Sigmoid colon (tissue), 7 donors: ENCODE data around the gene SNURF. TPM values are rescaled to one million over a fixed set of nuclear protein-coding genes. Genes with fewer than 3 reads are reported as not detected.

Experiments
- DNase-seq: peaks from one replicate; pipeline ENCODE4 v3.0.0-alpha.2; 2019
- H3K27ac ChIP-seq, 4 donors: fragments of 200-600 bp; sonication (generic); one replicate each; pipeline ENCODE4 v1.5.1; 2016 to 2019; ENCODE audit warnings: mild to moderate bottlenecking in 1 of 4
- H3K27me3 ChIP-seq, 3 donors: fragments of 200-600 bp; sonication (generic); one replicate each; pipeline ENCODE4 v1.5.1; 2019; ENCODE audit warnings: mild to moderate bottlenecking in 1 of 3
- H3K36me3 ChIP-seq, 4 donors: fragments of 200-600 bp; sonication (generic); one replicate each; pipeline ENCODE4 v1.5.1; 2016 to 2019
- H3K4me1 ChIP-seq, 4 donors: fragments of 200-600 bp; sonication (generic); one replicate each; pipeline ENCODE4 v1.5.1; 2017 to 2019
- H3K4me3 ChIP-seq, 4 donors: fragments of 200-600 bp; sonication (generic); one replicate each; pipeline ENCODE4 v1.5.1; 2017 to 2019; ENCODE audit warnings: mild to moderate bottlenecking in 2 of 4, moderate library complexity in 1 of 4
- H3K9me3 ChIP-seq, 4 donors: fragments of 200-600 bp in 3 of 4; sonication (generic) in 3 of 4; one replicate each; pipeline versions ENCODE4 v1.5.1 to v1.6.1; 2013 to 2019
- CTCF ChIP-seq, 4 experiments: fragments of 450-650 bp in 3 of 4; fragments of 200-600 bp in 1 of 4; IDR thresholded peaks; one replicate each; pipeline ENCODE4 v1.5.1; 2016 to 2019; ENCODE audit warnings: antibody characterized with exemption in 4 of 4, mild to moderate bottlenecking in 3 of 4, moderate library complexity in 2 of 4
- EP300 ChIP-seq, 4 donors: sonication (generic); formaldehyde crosslinking; IDR thresholded peaks; one replicate each; pipeline ENCODE4 v1.6.1; 2017; ENCODE audit warnings: antibody characterized with exemption in 4 of 4
- POLR2A ChIP-seq, 2 donors: fragments of 450-650 bp; IDR thresholded peaks; one replicate each; pipeline ENCODE4 v1.6.1; 2016; ENCODE audit warnings: antibody characterized with exemption in 2 of 2, mild to moderate bottlenecking in 2 of 2, moderate library complexity in 2 of 2
- POLR2AphosphoS5 ChIP-seq, 4 donors: sonication (generic); formaldehyde crosslinking; IDR thresholded peaks; one replicate each; pipeline ENCODE4 v1.6.1; 2017; ENCODE audit warnings: antibody characterized with exemption in 4 of 4
- WGBS, 2 donors: extraction: QIAGEN DNeasy Blood & Tissue Kit; methylation state at CpG; one replicate each; pipeline ENCODE4 v1.1.7; 2013; 5-methylcytosine and 5-hydroxymethylcytosine counted together
- intact Hi-C: fragments of 100-400 bp; cut with DNase I; formaldehyde crosslinking; loops from one replicate; pipeline ENCODE4 v1.15.1; 2023
- polyA plus RNA-seq, 3 donors: library from polyadenylated mRNA; stranded (reverse); fragments of 200-250 nt; gene quantifications; one replicate each; pipeline ENCODE4 v1.2.3, GENCODE V29; 2013
- total RNA-seq, 4 donors: library from RNA; depleted of rRNA; stranded (reverse); fragments of >200 nt; gene quantifications; one replicate each; pipeline ENCODE4 v1.1.0, GENCODE V29; 2016
- donor health status: healthy with polysubstance abuse.
- donor health status: Bipolar disorder and iron deficiency.
- donor health status: healthy.

SNURF gene
- total and polyA plus RNA-seq, 7 donors, result 3.3 to 34.2 (median 7.8) TPM

- DNase-seq, result no peak
- Histone ChIP-seq H3K9me3 (peaks cover 0 to 2% (median 0%) of the 10 kb centered on the region in 4 donors), H3K36me3 (no peaks in the 10 kb centered on the region), H3K27me3 (no peaks in the 10 kb centered on the region), H3K4me1 (peaks cover 0 to 10% (median 4%) of the 10 kb centered on the region in 4 donors), H3K4me3 (no peak overlapping the region), H3K27ac (no peak overlapping the region)
- TF ChIP-seq CTCF (IDR thresholded peaks at IDR 0.05), result no peak
- TF ChIP-seq EP300 (IDR thresholded peaks at IDR 0.05), result no peak
- TF ChIP-seq POLR2AphosphoS5 (IDR thresholded peaks at IDR 0.05), result no peak
- no peak for TF ChIP-seq POLR2A (IDR thresholded peaks at IDR 0.05)
- intact Hi-C loops, result no loop called here
- 74 to 81% methylated on average over 1 of the region's 1 CpG for WGBS, 2 donors
Observed at GRCh38 chr15:24943361-24943760, 11.4 kb upstream of the SNURF start.

GRCh38 chr15:24944954-24945353 lies 9.8 kb upstream of the SNURF start:
- Histone ChIP-seq H3K9me3 (peaks cover 0 to 2% (median 0%) of the 10 kb centered on the region in 4 donors), H3K4me3 (no peak overlapping the region), H3K27ac (no peak overlapping the region), H3K4me1 (peaks cover 0 to 10% (median 4%) of the 10 kb centered on the region in 4 donors), H3K36me3 (no peaks in the 10 kb centered on the region), H3K27me3 (no peaks in the 10 kb centered on the region)
- intact Hi-C loops, result no loop called here
- no peak for DNase-seq
- TF ChIP-seq POLR2AphosphoS5 (IDR thresholded peaks at IDR 0.05) (peak in 1 of 4 donors; percentile 10), POLR2A (IDR thresholded peaks at IDR 0.05) (no peak), EP300 (IDR thresholded peaks at IDR 0.05) (no peak)
- WGBS, 2 donors, result 5 to 33% methylated on average over 1 of the region's 1 CpG

- Histone ChIP-seq H3K4me3 (no peak overlapping the region), H3K27me3 (no peaks in the 10 kb centered on the region), H3K36me3 (no peaks in the 10 kb centered on the region), H3K4me1 (peaks cover 0 to 10% (median 4%) of the 10 kb centered on the region in 4 donors), H3K27ac (no peak overlapping the region), H3K9me3 (peaks cover 0 to 2% (median 0%) of the 10 kb centered on the region in 4 donors)
- TF ChIP-seq POLR2A (IDR thresholded peaks at IDR 0.05) (no peak), EP300 (IDR thresholded peaks at IDR 0.05) (no peak), CTCF (IDR thresholded peaks at IDR 0.05) (no peak), POLR2AphosphoS5 (IDR thresholded peaks at IDR 0.05) (no peak)
- DNase-seq, result no peak
- intact Hi-C loops, result no loop called here
- 94% methylated on average over 1 of the region's 1 CpG for WGBS, 2 donors
Observed at GRCh38 chr15:24945711-24946110, 9.1 kb upstream of the SNURF start.

- no peak for DNase-seq
- Histone ChIP-seq H3K27me3 (no peaks in the 10 kb centered on the region), H3K36me3 (no peaks in the 10 kb centered on the region), H3K4me1 (peaks cover 0 to 10% (median 4%) of the 10 kb centered on the region in 4 donors), H3K4me3 (no peak overlapping the region), H3K9me3 (peaks cover 0 to 2% (median 0%) of the 10 kb centered on the region in 4 donors), H3K27ac (no peak overlapping the region)
- TF ChIP-seq POLR2A (IDR thresholded peaks at IDR 0.05) (no peak), EP300 (IDR thresholded peaks at IDR 0.05) (no peak), CTCF (IDR thresholded peaks at IDR 0.05) (no peak), POLR2AphosphoS5 (IDR thresholded peaks at IDR 0.05) (no peak)
- intact Hi-C loops, result no loop called here
- 61 to 71% methylated on average over 3 of the region's 3 CpGs for WGBS, 2 donors
Observed at GRCh38 chr15:24948495-24948894, 6.3 kb upstream of the SNURF start.

- no peaks in the 10 kb centered on the region for H3K36me3 ChIP-seq
- WGBS, 2 donors, result 36 to 38% methylated on average over 31 of the region's 31 CpGs
- intact Hi-C loops, result loop anchor here (5.0 kb wide), 1 partner anchor 482 kb away; the partner anchor contains the start of gene UBE3A
- TF ChIP-seq EP300 (IDR thresholded peaks at IDR 0.05) (no peak), POLR2AphosphoS5 (IDR thresholded peaks at IDR 0.05) (no peak), CTCF (IDR thresholded peaks at IDR 0.05) (no peak), POLR2A (IDR thresholded peaks at IDR 0.05) (no peak)
- no peaks in the 10 kb centered on the region for H3K27me3 ChIP-seq
- H3K27ac ChIP-seq, result peak overlapping the region; percentile 90 to 94 (median 91)
- peak overlapping the region; percentile 55 to 74 (median 69) for H3K4me3 ChIP-seq
- peak; percentile 65 for DNase-seq
- H3K9me3 ChIP-seq, result peaks cover 0 to 3% (median 0%) of the 10 kb centered on the region in 4 donors
- peaks cover 0 to 5% (median 0%) of the 10 kb centered on the region in 4 donors for H3K4me1 ChIP-seq
Observed at GRCh38 chr15:24955531-24955921, 739 bp downstream of the SNURF start.
